IPS-18c (cell line): ENCODE measurements around the gene SPECC1L.

Source experiments
- H3K4me3 ChIP-seq: 2 replicates; pipeline ENCODE4 v1.7.0; 2013; ENCODE audit warnings: low read depth, mild to moderate bottlenecking, low read length, moderate library complexity; ENCODE audit not compliant: insufficient read depth
- H3K9me3 ChIP-seq: one replicate; pipeline ENCODE4 v1.6.1; 2013; ENCODE audit warnings: mild to moderate bottlenecking, low read length, moderate library complexity; ENCODE audit not compliant: control insufficient read depth, insufficient read depth

Gene SPECC1L

GRCh38 chr22:24410110-24410856 lies 139.7 kb downstream of the SPECC1L start:
- H3K9me3 ChIP-seq: no peaks in the 10 kb centered on the region
- no peak overlapping the region for H3K4me3 ChIP-seq

DNA sequence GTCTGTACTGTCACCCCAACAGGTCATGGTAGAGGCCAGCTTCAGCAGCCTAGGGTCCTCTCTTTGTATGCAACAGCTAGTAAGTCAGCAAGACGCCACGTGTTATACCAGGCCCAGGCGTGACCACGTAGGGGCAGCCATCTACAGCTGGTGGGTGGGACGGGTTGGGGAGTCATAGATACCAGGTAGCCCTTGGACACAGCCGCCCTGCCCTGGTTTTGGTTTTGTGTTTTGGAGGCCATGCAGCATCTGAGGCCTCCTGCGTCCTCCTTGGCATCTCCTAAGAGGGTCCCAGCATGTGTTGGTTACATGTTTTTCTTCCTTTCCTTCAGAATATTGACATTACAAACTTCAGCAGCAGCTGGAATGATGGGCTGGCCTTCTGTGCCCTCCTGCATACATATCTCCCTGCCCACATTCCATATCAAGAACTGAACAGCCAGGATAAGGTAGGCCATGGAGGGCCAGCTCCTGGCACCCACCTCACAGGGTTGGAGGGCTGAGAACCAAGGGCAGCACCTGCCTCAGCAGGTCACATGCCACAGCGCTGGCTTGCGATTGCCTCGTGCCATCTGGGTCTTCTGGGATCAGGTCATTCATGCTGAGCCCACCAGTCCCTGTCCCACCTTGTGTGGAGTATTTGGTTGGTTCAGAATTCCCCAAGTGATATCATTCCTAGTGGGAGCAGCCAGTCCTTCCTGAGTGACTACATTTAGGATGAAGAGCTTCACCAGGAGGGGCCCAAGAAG lies 140.8 kb downstream of the SPECC1L start:
- Histone ChIP-seq H3K4me3 (no peak overlapping the region), H3K9me3 (no peaks in the 10 kb centered on the region)

GRCh38 chr22:24412274-24412673 lies 141.6 kb downstream of the SPECC1L start:
- H3K9me3 ChIP-seq: no peaks in the 10 kb centered on the region
- H3K4me3 ChIP-seq: no peak overlapping the region

DNA sequence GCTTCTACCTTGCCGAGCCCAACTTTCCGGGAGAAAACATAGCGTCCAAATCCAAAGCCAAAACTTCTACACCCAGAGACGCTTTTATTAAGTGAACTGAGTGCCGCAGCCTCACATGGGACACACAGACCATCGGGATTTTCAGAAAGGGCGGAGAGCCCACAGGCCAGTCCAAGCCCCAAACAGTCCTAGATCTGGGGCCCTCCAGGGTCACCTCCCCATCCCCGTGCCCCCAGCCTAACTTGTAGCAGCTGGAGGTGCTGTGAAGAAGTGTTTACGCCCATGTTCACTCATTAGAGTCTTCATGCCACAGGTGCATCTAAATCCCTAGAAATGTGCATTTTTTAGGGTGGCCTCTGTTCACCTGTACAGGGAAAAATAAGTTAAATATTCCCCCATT lies 142.6 kb downstream of the SPECC1L start:
- no peak overlapping the region for H3K4me3 ChIP-seq
- no peaks in the 10 kb centered on the region for H3K9me3 ChIP-seq

GRCh38 chr22:24413736-24414385 lies 143.2 kb downstream of the SPECC1L start:
- Histone ChIP-seq H3K4me3 (no peak overlapping the region), H3K9me3 (no peaks in the 10 kb centered on the region)

DNA sequence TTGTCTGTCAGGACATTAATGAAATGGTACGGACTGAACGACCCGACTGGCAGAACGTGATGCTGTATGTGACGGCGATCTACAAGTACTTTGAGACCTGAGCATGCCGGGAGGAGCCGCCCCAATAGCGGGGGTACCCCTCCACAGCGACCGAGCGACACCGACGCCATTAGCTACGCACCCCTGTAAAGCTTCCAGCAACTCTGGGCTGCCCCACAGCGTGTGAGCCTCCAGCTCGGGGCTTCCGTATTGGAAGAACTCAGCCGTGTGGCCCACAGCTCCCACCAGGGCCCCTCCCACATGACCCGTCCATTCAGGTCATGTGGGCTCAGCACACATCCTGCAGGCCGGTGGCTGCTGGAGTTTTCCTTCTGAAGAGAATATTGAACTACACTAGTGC lies 143.9 kb downstream of the SPECC1L start:
- H3K4me3 ChIP-seq: no peak overlapping the region

GRCh38 chr22:24414984-24415945 lies 144.6 kb downstream of the SPECC1L start:
- Histone ChIP-seq H3K4me3 (no peak overlapping the region), H3K9me3 (no peaks in the 10 kb centered on the region)

More for the DNA sequence above, 143.9 kb downstream of the SPECC1L start:
- H3K9me3 ChIP-seq: no peaks in the 10 kb centered on the region

- no peak overlapping the region for H3K4me3 ChIP-seq
Measured at GRCh38 chr22:24416095-24416494, 145.5 kb downstream of the SPECC1L start.

GRCh38 chr22:24416611-24417010 lies 146.0 kb downstream of the SPECC1L start:
- no peaks in the 10 kb centered on the region for H3K9me3 ChIP-seq
- H3K4me3 ChIP-seq: no peak overlapping the region

More at GRCh38 chr22:24416095-24416494, 145.5 kb downstream of the SPECC1L start:
- no peaks in the 10 kb centered on the region for H3K9me3 ChIP-seq

DNA sequence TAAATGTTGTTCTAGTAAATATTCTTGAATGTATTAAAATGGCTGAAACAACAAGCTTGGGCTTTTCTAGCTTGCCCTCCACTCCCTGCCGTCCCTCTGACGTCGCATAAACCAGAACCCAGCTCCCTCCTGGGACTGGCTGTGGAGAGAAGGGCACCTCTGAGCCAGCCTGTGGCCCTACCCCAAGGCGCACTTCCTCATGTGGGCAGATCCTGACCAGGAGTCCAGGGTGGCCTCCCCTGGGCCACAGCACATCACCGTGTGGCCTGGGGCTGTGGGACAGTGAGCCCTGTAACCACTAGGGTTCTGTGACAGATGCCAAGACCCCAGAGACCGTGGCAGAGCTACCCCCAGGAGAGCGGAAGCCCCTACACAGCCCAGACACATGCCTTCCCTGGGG lies 146.6 kb downstream of the SPECC1L start:
- Histone ChIP-seq H3K4me3 (no peak overlapping the region), H3K9me3 (no peaks in the 10 kb centered on the region)

GRCh38 chr22:24417901-24418641 lies 147.4 kb downstream of the SPECC1L start:
- Histone ChIP-seq H3K9me3 (no peaks in the 10 kb centered on the region), H3K4me3 (no peak overlapping the region)

- Histone ChIP-seq H3K9me3 (no peaks in the 10 kb centered on the region), H3K4me3 (no peak overlapping the region)
Measured at GRCh38 chr22:24418786-24419474, 148.3 kb downstream of the SPECC1L start.

GRCh38 chr22:24419475-24419850 lies 148.8 kb downstream of the SPECC1L start:
- Histone ChIP-seq H3K4me3 (no peak overlapping the region), H3K9me3 (no peaks in the 10 kb centered on the region)

DNA sequence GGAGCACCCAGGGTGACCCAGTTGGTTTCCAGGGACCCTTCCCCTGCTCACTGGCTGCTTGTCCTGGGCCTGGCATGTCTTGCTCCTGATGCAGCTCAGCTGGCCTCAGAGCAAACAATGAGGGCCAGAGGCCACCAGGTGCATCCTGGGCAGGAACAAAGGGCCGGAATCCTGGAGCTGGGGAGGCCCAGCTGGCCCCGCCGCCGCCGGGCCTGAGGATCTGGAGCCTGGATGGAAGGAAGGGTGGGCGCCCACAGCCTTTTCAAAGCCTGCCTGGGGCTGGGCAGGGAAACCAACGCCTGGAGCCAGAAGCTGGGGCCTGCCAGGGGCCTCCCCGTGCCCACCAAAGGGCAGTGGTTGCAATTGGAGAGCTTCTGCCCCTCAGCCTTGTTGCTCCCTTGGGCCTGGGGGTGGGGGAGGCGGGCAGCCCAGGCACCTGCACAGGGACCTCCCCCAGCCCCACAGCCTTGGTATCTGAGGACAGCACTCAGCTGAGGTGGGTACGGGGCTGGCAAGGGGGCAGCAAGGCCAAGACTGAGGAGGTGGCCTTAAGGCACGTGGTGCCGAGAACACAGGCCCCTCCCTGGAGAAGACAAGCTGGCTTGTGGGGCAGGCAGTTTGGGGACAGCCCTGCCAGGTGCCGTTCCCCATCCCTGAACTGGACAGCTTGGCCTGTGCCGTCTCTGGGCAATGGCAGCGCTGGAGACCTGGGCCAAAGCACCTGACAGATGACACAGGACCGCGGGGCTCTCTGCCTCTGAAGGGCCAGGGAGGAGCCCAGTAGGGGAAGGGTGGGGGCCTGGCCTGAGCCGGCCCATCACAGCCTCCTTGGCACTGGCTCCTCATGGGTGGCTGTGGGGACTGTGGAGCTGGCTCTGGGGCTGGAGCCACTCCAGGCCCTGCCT lies 149.7 kb downstream of the SPECC1L start:
- Histone ChIP-seq H3K9me3 (no peaks in the 10 kb centered on the region), H3K4me3 (no peak overlapping the region)

GRCh38 chr22:24420977-24421343 lies 150.3 kb downstream of the SPECC1L start:
- H3K9me3 ChIP-seq: no peaks in the 10 kb centered on the region
- H3K4me3 ChIP-seq: no peak overlapping the region
